ENCODE measurements around the gene RAD51D.
"Not testable (repeated sequence)": the region's sequence is repeated elsewhere in the genome, so short reads cannot be mapped to it uniquely, and the experiment has no call there.

Gene RAD51D

DNA sequence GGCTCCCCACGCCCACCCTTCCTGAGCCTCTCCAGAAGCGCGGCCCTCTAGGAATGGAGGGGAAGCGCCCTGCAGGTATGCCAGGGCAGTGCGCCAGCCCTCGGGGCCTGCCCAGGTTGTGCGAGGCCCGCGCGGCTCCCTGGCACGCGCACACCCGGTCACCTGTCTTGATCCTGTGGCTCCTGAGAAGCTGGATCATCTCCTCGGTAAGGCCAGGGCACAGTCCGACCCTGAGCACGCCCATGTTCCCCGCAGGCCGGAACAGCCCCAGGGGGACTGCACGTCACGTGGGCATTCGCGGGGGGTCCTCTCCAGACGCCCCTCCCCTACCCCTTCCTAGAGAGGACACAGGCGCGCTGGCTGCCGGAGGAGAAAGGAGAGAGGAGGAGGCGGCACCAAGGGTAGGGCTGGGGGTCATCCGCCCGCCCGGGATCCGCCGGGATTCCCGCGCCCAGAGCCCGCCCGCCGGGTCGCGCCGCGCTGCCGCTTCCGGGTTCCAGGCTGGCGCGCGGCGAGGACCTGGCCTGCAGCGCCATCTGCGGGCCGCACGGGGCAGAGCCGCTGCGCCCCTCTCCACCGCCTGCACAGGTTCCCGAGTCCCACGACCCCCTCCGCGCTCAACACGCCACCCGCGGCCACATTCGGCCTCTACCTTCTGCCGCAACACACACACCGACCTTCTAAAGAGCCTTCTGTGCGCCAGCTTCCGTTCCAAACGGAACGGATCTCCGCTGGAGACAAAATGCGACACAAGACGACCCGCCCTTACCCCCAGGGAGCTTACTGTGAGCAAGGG, at the start of gene RAD51D:
RAD51D (minus strand) TSS at position 491 of the 796 bp plus-strand sequence; CDS start at position 244, 247 bp downstream.
- peak; percentile 69 for DNase-seq

DNA sequence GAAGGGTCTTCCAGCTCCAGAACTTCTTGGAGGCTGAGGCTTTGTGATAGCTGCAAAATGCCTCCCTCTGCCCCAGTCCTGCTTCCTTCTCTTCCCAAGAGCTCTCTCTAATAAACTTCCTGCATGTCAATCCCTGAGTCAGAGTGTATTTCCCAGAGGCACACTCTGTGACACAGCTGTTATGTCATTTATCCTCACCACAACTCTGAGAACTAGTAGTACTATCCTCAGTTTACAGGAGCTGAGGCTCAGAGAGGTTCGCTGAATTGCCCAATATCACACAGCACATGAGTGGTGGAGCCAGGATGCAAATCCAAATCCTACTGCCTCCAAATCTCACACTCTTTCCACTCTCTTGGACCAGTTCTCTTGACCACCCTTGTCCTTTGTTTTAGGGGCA, 48.0 kb upstream of the RAD51D start:
- DNase-seq: no peak

DNA sequence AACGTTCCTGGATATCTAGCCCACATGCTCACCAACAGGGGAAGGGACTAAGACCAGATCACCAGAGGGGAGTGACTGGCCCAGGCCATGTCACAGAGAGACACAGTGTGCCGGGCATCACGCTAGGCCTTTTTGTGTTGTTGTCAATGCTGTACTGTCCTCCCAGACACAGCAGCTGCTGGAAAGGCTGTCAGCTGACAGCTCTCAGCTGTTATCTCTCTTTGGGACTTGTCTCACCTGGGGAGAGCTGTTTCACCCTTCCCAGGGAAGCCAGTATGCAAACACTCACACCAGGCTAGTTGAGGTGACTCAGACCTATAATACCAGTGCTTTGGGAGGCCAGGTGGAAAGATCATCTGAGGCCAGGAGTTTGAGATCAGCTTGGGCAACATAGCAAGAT, 47.4 kb upstream of the RAD51D start:
- no peak for DNase-seq

DNA sequence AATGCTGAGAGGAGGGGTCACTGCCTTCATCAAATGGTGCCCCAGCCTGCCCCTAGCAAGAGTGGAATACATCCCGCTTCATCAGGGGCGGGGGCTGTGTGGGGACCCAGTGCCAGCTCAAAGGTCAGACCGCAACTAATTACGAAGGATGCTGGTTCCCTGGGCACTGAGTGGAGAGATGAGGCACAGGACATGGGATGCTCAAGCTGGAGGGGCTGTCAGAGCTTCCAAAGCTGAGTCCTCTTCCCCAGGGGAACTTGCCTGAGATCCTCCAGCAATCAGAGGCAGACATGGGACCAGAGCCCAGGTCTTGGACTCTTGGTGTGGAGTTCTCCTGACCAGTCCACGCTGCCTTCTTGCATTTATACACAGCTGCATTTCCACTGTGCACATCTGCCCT, 46.9 kb upstream of the RAD51D start:
- no peak for DNase-seq

DNA sequence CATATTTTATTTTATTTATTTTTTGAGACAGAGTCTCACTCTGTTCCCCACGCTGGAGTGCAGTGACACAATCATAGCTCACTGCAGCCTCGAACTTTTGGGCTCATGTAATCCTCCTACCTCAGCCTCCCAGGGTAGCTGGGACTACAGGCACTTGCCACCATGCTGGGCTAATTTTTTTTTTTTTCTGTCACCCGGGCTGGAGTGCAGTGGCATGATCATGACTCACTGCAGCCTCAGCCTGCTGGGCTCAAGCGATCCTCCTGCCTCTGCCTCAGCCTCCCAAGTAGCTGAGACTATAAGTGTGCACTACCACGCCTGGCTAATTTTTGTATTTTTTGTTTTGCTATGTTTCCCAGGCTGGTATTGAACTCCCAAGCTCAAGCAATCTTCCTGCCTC, 45.1 kb upstream of the RAD51D start:
- DNase-seq: no peak

DNA sequence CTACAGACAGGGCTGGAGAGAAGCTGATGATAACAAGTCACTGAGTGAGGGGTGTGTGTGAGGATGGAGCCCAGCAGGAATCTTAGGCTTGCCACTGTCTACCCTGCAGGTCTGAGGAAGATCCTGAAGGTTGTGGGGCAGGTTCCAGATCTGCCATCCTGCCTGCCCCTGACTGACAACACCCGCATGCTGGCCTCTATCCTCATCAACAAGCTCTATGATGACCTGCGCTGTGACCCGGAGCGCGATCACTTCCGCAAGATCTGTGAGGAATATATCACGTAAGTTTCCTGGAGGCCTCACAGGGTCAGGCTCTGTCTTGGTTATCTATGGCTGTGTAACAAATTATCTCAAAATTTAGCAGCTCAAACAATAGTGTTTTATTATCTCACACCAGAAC, 44.2 kb upstream of the RAD51D start:
- no peak for DNase-seq

DNA sequence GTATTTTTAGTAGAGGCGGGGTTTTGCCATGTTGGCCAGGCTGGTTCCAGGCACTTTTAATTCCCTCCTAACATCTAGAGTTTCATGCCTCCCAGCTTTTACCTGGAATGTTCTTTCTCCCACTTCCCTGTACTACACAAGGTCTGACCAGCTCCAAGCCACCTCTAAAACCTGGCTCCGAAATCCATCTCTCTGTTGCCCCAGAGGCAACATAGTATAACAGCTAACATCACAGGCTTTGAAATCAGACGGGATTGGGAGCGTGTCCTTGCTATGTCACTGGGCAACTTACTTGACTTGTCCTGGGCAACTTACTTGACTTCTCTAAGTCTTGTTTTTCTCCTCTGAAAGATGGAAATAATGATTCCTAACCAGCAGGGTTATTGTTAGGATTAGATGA, 43.1 kb upstream of the RAD51D start:
- DNase-seq: no peak

DNA sequence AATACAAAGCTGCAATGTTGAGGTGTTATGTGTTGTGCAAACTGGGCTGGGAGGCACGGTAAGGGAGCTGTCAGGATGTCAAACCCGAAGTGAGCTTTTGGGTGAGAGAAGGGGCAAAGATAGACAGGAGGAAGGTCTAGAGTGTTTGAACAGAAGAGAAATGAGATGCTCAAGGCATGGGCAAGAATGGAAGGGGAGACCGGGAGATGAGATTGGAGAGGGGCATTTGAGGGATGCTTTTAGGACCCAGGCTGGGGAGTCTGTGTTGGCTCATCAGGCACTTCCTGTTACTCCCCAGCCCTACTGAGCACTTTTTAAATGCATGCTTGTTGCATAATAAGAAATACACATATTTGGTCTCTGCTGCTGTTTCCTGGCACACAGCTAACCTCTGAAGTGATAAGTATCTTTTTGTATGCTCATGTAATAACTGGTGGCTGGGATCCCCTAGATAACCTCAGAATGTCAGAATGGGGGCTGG, 41.7 kb upstream of the RAD51D start:
- no peak for DNase-seq

DNA sequence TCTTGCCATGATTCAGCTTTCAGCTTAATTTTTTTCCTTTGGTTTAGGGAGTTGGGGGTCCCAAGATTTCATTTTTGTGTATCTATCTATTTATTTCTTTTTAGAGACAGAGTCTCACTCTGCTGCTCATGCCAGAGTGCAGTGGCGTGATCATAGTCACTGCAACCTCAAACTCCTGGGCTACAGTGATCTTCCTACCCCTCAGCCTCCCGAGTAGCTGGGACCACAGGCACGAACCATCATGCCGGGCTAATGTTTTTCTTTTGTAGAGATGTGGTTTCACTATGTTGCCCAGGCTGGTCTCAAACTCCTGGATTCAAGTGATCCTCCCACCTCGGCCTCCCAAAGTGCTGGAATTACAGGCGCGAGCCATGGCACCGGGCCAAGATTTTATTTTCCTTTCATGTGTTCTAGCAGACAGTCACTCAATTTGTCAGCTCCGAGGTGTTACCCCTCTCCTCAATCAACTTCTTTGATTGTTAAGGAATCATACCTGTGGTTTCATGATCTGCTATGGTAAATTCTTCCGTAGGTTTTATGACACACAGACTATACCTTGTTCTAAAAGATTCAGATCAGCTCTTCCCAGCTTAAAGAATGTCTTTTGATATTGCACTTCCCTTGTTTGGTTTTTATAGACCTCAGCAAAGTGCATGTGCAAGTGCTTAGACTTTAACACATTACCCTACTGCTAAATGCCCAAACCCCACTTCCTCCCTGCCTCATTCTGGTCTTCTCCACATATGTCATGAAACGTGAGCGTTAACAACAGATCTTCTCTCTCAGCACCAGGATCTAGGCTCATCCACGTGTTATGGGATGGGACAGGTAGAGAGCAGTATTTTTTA, 40.9 kb upstream of the RAD51D start:
- DNase-seq: no peak

DNA sequence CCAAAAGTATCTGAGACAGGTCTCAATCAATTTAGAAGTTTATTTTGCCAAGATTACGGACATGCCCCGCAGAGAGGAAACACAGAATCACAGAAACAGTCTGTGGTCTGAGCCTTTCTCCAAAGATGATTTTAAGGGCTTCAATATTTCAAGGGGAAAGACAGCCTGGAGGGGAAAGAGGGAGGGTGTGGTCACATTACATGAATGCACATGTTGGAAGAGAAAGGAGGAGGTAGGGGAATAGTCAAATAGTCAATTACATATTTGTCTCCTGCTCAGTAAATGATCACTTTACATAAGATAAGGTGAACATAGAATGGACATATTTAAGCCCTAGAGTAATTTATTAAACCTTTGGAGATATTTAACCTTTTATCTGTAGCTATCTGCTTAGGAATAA, 40.3 kb upstream of the RAD51D start:
- no peak for DNase-seq

DNA sequence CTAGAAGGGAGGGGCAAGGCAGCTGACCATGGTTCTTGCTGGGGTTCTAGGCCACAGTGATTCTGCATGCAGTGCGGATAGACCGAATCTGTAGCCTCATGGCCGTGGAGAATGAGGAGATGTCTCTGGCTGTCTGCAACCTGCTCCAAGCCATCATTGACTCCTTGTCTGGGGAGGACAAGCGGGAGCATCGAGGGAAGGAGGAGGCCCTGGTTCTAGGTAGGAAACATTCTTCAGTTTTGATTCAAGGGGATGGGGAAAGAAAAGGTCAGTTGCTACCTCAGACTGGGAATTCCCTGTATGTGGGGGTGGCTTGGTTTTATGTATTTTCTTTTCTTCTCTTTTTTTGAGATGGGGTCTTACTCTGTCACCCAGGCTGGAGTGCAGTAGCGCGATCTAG, 35.6 kb upstream of the RAD51D start:
- DNase-seq: no peak

DNA sequence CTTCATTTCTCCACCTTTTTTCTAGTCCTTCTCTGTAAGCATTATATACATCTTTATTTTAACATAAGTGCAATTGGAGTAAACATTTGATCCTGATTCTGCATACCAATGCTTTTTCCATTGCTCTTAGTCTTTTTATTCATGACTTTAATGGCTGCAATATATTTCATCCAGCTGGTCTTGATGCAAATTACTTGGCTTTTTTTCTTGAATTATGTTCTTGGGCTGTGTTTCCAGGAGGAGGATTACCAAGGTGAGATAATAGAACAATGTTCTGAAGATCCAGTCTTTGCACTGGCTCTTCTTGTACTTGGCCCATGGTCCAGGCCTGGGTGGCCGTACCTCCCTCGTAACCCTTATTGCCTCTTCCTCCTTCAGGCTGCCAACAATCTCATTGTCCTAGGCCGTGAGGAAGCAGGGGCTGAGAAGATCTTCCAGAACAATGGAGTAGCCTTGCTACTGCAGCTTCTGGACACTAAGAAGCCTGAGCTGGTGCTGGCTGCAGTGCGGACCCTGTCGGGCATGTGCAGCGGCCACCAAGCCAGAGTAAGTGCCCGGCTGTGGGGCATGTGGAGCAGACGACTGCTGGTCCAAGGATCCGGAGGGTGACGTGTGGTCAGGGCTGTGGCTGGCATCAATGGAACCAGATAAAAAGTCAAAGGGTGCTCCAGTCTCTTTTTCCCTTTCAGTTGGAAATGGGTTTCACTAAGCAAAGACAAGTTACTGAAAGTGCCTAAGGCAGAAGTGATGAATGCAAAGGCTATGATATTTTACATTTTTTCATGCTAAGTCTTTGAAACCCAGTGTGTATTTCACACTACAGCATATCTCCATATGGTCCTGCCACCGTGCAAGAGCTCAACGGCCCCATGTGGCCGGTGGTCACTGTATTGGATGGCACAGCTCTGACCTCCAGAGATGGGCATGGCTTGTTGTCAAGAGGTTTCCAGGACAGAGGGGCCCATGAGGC, 34.8 kb upstream of the RAD51D start:
- no peak for DNase-seq

DNA sequence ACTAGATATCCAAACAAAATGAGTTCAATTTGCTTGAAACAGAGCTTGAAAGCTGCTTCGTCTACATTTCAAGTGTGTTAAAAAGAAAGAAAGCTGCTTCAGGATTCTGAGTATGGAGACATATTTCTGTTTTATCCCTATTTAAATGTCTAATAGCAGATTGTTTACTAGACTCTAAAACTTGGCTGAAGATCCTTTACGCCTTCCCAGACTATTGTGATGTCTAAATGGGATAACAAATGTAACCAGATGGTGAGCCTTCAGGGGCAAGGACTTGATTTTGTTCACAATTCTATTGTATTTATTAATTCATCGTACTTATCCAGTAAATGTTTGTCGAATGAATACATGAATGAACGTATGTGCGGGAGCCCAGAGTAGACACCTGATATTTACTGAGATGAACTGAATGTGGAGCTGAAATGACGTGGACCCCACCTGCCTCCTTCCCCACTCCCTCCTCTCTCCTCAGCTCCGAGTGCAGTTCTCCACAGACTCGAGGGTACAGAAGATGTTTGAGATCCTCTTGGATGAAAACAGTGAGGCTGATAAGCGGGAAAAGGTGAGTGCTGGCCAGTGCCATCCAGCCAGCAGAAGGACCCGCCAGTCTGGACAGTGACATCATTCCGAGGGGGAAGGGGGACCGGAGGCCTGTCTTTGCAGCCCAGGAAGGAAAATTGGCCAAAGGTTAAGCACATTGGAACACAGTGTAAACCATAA, 32.9 kb upstream of the RAD51D start:
- no peak for DNase-seq

DNA sequence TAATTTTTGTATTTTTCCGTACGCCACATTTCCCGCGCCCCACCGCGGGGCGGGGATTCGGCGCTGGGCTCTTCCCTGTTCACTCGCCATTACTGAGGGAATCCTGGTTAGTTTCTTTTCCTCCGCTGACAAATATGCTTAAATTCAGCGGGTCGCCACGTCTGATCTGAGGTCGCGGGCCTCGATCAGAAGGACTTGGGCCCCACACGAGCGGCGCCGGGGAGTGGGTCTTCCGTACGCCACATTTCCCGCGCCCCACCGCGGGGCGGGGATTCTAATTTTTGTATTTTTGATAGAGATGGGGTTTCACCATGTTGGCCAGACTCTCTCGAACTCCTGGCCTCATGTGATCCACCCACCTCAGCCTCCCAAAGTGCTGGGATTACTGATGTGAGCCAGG, 31.4 kb upstream of the RAD51D start:
- DNase-seq: not testable (repeated sequence)

DNA sequence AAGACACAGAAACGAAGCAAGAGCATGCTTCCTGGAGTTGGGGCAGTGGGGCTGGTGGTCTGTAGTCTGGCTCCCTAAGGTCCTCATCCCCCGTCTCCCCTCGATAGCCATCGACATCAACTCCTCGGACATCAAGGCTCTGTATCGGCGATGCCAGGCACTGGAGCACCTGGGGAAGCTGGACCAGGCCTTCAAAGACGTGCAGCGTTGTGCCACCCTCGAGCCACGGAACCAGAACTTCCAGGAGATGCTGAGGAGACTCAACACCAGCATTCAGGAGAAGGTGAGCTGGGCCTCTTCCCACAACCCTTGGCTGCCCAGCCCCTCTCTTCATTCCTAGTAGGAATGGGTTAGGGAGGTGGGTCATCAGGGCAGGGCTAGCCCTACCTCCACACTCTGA, 30.3 kb upstream of the RAD51D start:
- DNase-seq: no peak

DNA sequence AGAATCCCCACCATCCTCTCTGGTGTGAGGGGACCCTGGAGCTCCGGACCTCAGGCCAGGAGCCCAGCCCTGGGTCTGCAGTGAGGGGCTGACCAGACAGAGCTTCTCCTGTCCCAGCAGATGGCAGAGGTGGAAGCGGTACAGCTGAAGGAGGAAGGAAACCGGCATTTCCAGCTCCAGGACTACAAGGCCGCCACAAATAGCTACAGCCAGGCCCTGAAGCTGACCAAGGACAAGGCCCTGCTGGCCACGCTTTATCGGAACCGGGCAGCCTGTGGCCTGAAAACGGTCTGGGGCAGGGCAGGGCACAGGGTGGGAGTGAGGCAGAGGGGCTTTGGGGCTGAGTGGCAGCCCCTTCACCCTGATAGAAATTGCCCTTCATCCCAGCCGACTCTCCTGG, 28.5 kb upstream of the RAD51D start:
- no peak for DNase-seq

DNA sequence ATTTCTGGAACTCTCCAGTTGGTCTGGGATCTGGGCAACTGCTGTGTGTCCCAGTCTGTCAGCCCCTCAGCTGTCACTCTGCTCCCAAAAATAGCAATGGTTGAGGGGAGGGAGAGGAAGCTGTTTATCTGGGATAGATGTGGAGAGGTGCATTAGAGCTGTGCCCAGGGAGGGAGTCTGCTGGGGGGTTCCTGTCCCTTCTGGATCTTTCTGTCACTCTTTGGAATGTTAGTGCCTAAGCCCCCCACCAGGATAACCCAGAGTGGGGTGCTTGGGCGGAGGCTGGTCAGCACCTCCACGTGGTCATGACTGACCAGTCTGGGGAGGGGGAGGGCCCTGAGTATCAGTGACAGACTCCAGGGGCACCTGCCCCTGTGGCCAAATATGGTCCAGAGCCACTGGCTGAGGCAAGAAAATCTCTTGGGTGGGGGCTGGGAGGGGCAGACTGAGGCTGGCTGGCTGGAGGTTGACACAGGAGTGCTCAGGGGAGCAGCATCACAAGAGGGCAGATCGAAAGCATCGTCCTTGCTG, 27.8 kb upstream of the RAD51D start, which contains the start of gene UNC45B:
UNC45B (plus strand) TSS at position 443 of the 531 bp plus-strand sequence. CDS start 447 bp downstream, outside the sequence.
- DNase-seq: no peak

DNA sequence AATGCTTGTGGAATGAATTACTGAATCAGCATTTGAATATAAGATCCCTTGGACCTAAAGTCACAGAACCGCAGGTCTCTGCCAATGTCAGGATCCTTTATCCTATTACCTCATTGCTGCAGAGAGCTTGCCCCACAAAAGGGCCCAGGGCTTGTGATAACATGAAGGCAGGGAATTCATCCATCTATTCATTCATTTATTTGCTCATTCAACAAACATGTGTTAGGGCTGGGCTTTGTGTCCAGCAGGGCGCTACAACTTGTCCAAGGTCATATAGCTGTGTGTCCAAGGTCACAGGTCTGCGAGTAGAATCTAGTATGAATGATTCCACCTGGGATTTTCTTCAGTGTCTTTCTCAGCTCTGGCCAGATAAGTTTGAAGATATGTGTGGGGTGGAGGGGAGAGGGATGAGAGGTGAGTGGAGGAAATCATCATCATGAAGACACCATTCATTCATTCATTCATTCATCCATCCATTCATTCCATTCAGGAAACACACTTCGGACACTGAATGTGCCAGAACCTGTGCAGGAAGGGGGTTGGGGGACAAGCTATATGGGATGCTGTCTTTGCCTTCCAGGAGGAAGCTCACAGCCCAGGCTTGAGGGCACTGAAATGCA, 26.7 kb upstream of the RAD51D start:
- DNase-seq: no peak

DNA sequence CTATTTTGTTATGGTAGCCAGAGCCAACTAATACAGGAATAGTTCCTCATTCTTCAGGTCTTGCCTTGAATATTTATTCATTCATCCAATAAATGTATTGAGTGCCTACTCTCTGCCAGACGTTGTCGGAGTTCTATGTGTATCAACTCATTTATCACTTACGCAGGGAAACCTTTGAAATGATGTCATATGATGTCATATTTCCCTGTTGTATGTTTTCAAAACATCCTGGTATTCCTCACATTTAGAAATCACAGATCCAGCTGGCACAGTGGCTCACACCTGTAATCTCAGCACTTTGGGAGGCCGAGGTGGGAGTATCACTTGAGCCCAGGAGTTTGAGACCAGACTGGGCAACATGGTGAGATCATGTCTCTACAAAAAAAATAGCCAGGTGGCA, 25.2 kb upstream of the RAD51D start:
- DNase-seq: no peak

DNA sequence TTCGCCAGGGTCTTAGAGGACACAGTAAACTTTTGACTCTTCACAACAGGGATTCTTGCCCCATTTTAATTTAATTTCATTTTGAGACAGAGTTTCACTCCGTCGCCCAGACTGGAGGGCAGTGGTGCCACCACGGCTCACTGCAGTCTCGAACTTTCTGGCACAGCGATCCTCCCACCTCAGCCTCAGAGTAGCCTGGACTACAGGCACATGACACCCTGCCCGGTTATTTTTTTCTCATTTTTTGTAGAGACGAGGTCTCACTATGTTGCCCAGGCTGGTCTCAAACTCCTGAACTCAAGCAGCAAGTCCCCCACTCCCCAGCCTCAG, 22.8 kb upstream of the RAD51D start:
- no peak for DNase-seq
